HG02943 (cell line): ENCODE results near the gene CHN1.

Experiments used
- ATAC-seq: cut with Tn5 transposase; IDR thresholded peaks from one replicate; pipeline ENCODE4 v1.9.1; 2021; ENCODE audit warnings: mild to moderate bottlenecking, low read depth, moderate library complexity; ENCODE audit not compliant: unreplicated experiment

Gene CHN1

GRCh38 chr2:174749793-174750192, 255.4 kb downstream of the CHN1 start:
- ATAC-seq = no peak

DNA sequence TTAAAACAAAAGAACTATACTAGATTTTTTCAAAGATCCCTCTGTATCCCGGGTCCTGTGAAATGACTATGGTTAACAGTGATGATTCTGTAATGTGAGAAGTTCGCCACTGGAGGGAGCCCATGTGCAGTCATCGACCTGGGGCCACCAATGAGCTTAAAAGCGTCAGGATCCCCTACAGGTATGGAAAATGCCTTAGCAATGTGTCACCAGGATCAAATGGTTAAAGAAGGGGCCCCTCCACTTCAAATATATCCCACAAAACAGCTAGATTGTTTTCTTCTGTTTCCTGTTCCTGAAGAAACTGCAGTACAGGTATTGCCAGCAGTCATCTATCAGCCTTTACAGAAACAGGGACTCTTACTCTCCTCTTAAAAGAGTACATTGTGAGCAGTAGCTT, 256.2 kb downstream of the CHN1 start:
- no peak for ATAC-seq
